GM13976 (cell line): ENCODE data around the gene CDC14C.

Source experiments
- DNase-seq: peaks from one replicate; pipeline ENCODE4 v3.0.0; 2012; ENCODE audit warnings: low spot score
- CTCF ChIP-seq: IDR thresholded peaks from 2 replicates; pipeline ENCODE4 v1.5.1; 2012; ENCODE audit warnings: borderline replicate concordance, mild to moderate bottlenecking; ENCODE audit not compliant: insufficient read depth; ENCODE audit errors: extremely low read depth, missing control alignments, control extremely low read depth
- in situ Hi-C: fragments of 300-500 bp; cut with MboI; formaldehyde crosslinking; loops from one replicate; pipeline ENCODE4 v1.12.0; 2022; ENCODE audit warnings: low sequenced_read_pairs, mixed read lengths, inconsistent platforms; ENCODE audit not compliant: unreplicated experiment

CDC14C gene

GRCh38 chr7:48964074-48964473, 39.7 kb downstream of the CDC14C start:
- in situ Hi-C loops = no loop called here
- no peak for TF ChIP-seq CTCF
- no peak for DNase-seq

- in situ Hi-C loops = no loop called here
- TF ChIP-seq CTCF = no peak
- DNase-seq = no peak
These were observed 46.8 kb downstream of the CDC14C start for GRCh38 chr7:48971173-48971572.

- TF ChIP-seq CTCF = no peak
- in situ Hi-C loops = no loop called here
- no peak for DNase-seq
These were observed 51.9 kb downstream of the CDC14C start for GRCh38 chr7:48976253-48976652.

- TF ChIP-seq CTCF = no peak
- in situ Hi-C loops = no loop called here
- DNase-seq = no peak
These were observed 52.5 kb downstream of the CDC14C start for GRCh38 chr7:48976850-48977249.
